Ascending aorta (tissue), 2 donors: ENCODE data around the gene ATP10D. TPM values are rescaled to one million over a fixed set of nuclear protein-coding genes. Genes with fewer than 3 reads are reported as not detected.

Experiments
- DNase-seq, 2 donors: peaks; one replicate each; pipeline ENCODE4 v3.0.0-alpha.2; 2019; ENCODE audit warnings: low spot score in 2 of 2
- H3K27ac ChIP-seq, 2 donors: fragments of 200-600 bp; sonication (generic); one replicate each; pipeline ENCODE4 v1.5.1; 2016 to 2017; ENCODE audit warnings: mild to moderate bottlenecking in 1 of 2
- H3K27me3 ChIP-seq: fragments of 200-600 bp; sonication (generic); one replicate; pipeline ENCODE4 v1.5.1; 2017
- H3K36me3 ChIP-seq, 2 donors: fragments of 200-600 bp; sonication (generic); one replicate each; pipeline ENCODE4 v1.5.1; 2016
- H3K4me1 ChIP-seq, 2 donors: fragments of 200-600 bp; sonication (generic); one replicate each; pipeline ENCODE4 v1.5.1; 2016 to 2017; ENCODE audit warnings: mild to moderate bottlenecking in 1 of 2
- H3K4me3 ChIP-seq, 2 donors: fragments of 200-600 bp; sonication (generic); one replicate each; pipeline ENCODE4 v1.5.1; 2016 to 2017; ENCODE audit warnings: mild to moderate bottlenecking in 1 of 2
- H3K9me3 ChIP-seq, 2 donors: fragments of 200-600 bp; sonication (generic); one replicate each; pipeline ENCODE4 v1.5.1; 2016
- intact Hi-C: fragments of 100-400 bp; cut with DNase I; formaldehyde crosslinking; loops from one replicate; pipeline ENCODE4 v1.15.1; 2023
- total RNA-seq: library from RNA; depleted of rRNA; stranded (reverse); fragments of >200 nt; gene quantifications from one replicate; pipeline ENCODE4 v1.1.0, GENCODE V29; 2016
- TF ChIP-seq, protein P1 (sequence below), 3 experiments: fragments of 200-600 bp in 2 of 3; fragments of 450-650 bp in 1 of 3; sonication (generic) in 2 of 3; IDR thresholded peaks; one replicate each; pipeline ENCODE4 v1.5.1; 2016 to 2019; ENCODE audit warnings: antibody characterized with exemption in 3 of 3, mild to moderate bottlenecking in 1 of 3, moderate library complexity in 1 of 3

The ATP10D gene
- total RNA-seq, 1 donor from 2014 or later = 22.1 TPM

DNA sequence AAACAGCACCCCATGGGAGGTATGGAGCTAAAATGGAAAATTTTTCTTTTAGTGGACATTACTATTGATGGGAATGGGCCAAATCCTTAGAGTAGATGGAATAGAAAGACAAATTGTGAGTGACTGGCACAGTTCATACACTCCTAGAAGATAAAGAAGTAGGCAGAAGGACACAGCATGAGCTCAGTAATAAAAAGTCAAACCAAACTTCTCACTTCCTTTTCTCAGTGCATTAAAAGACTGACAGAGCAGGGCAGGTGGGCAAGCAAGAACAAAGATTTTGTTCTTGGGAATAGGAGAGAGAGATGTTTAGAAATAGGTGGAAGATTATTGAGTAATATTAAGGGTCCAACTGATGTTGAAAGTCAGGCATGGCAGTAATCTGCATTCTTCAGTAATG, 132.5 kb downstream of the ATP10D start:
- no peak overlapping the region for H3K4me3 ChIP-seq
- DNase-seq = no peak
- TF ChIP-seq, protein P1, sequence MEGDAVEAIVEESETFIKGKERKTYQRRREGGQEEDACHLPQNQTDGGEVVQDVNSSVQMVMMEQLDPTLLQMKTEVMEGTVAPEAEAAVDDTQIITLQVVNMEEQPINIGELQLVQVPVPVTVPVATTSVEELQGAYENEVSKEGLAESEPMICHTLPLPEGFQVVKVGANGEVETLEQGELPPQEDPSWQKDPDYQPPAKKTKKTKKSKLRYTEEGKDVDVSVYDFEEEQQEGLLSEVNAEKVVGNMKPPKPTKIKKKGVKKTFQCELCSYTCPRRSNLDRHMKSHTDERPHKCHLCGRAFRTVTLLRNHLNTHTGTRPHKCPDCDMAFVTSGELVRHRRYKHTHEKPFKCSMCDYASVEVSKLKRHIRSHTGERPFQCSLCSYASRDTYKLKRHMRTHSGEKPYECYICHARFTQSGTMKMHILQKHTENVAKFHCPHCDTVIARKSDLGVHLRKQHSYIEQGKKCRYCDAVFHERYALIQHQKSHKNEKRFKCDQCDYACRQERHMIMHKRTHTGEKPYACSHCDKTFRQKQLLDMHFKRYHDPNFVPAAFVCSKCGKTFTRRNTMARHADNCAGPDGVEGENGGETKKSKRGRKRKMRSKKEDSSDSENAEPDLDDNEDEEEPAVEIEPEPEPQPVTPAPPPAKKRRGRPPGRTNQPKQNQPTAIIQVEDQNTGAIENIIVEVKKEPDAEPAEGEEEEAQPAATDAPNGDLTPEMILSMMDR (IDR thresholded peaks at IDR 0.05) = no peak

DNA sequence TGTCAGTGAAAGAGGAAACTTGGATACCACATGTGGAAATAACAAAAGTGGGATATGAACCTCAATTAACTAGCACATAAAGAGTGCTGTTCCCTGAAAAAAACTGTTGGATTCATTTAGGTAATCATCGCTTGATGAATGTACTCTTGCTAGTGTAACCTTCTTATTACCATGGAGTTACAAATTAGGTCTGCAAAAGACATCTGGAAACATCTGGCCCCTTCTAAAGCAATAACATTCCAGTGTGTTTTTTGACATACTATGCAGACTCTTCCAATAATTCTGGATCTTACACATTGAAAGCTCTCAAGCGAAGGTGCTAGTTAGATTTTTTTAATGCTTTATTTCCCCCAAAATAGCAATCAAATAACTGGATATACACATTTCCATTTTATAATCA, 134.6 kb downstream of the ATP10D start:
- Histone ChIP-seq H3K27me3 (no peaks in the 10 kb centered on the region), H3K27ac (no peak overlapping the region), H3K9me3 (no peaks in the 10 kb centered on the region), H3K4me3 (no peak overlapping the region), H3K36me3 (no peaks in the 10 kb centered on the region), H3K4me1 (no peaks in the 10 kb centered on the region)
- intact Hi-C loops = no loop called here
- TF ChIP-seq, protein P1 (IDR thresholded peaks at IDR 0.05) = no peak
- DNase-seq = no peak

More for the DNA sequence above, 132.5 kb downstream of the ATP10D start:
- H3K4me1 ChIP-seq = no peaks in the 10 kb centered on the region
- intact Hi-C loops = no loop called here
- no peak overlapping the region for H3K27ac ChIP-seq
- H3K27me3 ChIP-seq = no peaks in the 10 kb centered on the region
- H3K9me3 ChIP-seq = no peaks in the 10 kb centered on the region
- H3K36me3 ChIP-seq = no peaks in the 10 kb centered on the region

DNA sequence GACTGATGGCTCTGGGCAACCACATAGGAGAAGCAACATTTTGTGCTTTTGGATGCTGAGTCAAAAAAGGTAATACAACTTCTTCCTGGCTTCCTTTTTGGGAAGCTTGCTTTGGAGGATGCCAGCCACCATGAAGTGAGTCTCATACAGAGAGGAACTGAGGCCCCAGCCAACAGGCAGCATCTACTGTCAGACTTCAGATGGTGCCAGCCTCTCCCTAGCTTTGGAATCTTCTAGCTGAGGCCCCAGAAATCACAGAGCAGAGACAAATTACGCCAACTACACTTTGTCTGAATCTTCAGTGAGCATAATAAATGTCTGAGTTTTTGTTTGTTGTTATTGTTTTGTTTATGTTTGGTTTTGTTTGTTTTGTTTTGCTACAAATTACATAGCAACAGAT, 136.1 kb downstream of the ATP10D start:
- DNase-seq = no peak
- H3K27me3 ChIP-seq = no peaks in the 10 kb centered on the region
- H3K9me3 ChIP-seq = no peaks in the 10 kb centered on the region
- no peak overlapping the region for H3K27ac ChIP-seq
- TF ChIP-seq, protein P1 (IDR thresholded peaks at IDR 0.05) = no peak
- no peak overlapping the region for H3K4me3 ChIP-seq
- intact Hi-C loops = no loop called here
- no peaks in the 10 kb centered on the region for H3K36me3 ChIP-seq
- no peaks in the 10 kb centered on the region for H3K4me1 ChIP-seq

DNA sequence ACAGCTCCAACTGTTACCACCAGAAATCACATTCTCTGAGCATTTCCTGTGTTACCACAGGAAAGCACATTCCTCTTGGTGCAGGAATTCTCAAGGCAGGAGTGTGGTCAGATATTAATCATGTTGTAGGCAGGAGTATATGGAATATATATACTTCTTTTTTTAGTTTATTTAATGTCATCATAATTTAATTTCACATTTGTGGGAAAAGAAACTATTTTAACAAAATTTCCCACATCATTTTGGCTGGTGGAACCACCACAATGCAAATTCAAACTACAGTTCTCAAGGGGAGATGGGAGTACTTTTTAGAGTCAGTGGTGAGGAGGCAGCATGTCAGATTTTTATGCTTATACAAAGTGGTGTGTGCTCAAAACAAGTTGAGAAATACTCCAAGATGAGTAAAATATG, 139.0 kb downstream of the ATP10D start:
- H3K27me3 ChIP-seq = no peaks in the 10 kb centered on the region
- DNase-seq = no peak
- no peak overlapping the region for H3K4me3 ChIP-seq
- H3K36me3 ChIP-seq = no peaks in the 10 kb centered on the region
- TF ChIP-seq, protein P1 (IDR thresholded peaks at IDR 0.05) = no peak
- no peaks in the 10 kb centered on the region for H3K9me3 ChIP-seq
- no peak overlapping the region for H3K27ac ChIP-seq
- no peaks in the 10 kb centered on the region for H3K4me1 ChIP-seq
- intact Hi-C loops = no loop called here

DNA sequence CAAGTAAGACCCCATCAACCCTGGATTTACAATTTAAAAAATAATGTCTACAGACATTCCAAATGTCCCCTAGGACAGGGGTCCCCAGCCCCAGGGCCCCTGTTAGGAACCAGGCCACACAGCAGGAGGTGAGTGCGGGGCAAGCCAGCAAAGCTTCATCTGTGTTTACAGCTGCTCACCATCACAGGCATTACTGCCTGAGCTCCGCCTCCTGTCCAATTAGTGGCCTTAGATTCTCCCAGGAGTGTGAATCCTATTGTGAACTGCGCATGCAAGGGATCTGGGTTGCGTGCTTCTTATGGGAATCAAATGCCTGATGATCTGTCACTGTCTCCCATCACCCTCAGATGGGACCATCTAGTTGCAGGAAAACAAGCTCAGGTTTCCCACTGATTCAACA, 146.1 kb downstream of the ATP10D start:
- H3K36me3 ChIP-seq = no peaks in the 10 kb centered on the region
- H3K27me3 ChIP-seq = no peaks in the 10 kb centered on the region
- H3K4me1 ChIP-seq = no peaks in the 10 kb centered on the region
- H3K9me3 ChIP-seq = no peaks in the 10 kb centered on the region
- TF ChIP-seq, protein P1 (IDR thresholded peaks at IDR 0.05) = no peak
- intact Hi-C loops = no loop called here
- H3K27ac ChIP-seq = no peak overlapping the region
- no peak for DNase-seq
- no peak overlapping the region for H3K4me3 ChIP-seq

DNA sequence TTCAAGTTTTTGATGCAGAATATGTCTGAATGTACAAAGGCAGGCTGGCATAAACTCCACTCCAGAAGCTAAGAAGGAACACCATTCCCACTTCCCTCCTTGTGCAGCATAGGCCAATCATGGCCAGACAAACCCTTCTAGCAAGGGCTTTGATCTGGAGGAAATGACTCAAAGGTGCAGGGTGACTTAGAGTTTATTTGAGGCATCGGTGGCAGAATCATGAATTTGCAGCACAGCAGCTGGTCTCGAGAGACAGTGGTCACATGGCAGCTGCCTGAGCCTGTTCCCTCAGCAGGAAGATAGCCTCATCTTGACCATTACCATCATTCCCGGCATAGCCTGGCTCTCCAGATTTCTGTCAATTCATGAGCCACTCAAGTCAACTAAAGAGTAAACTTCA, 154.5 kb downstream of the ATP10D start:
- no peak for DNase-seq
- intact Hi-C loops = no loop called here
- Histone ChIP-seq H3K36me3 (no peaks in the 10 kb centered on the region), H3K27ac (no peak overlapping the region), H3K4me1 (no peaks in the 10 kb centered on the region), H3K4me3 (no peak overlapping the region), H3K9me3 (peaks cover 0 to 4% of the 10 kb centered on the region in 2 donors), H3K27me3 (no peaks in the 10 kb centered on the region)
- TF ChIP-seq, protein P1 (IDR thresholded peaks at IDR 0.05) = no peak
